Mammary epithelial cell (primary cell): Measurements from ENCODE around the gene KCNAB2.

Experiments
- CTCF ChIP-seq, 2 donors: IDR thresholded peaks in 1 of 2; conservative IDR thresholded peaks in 1 of 2; 2 replicates each; pipeline ENCODE4 v1.5.1; 2011 to 2012; ENCODE audit warnings: inconsistent platforms in 2 of 2, low read length in 2 of 2, mild to moderate bottlenecking in 2 of 2, control low read depth in 1 of 2, low read depth in 1 of 2; ENCODE audit not compliant: insufficient read depth in 1 of 2; ENCODE audit errors: extremely low read depth in 1 of 2
- EZH2 ChIP-seq: IDR thresholded peaks from 2 replicates; pipeline ENCODE4 v1.6.1; 2012; ENCODE audit warnings: low read length, inconsistent platforms, borderline replicate concordance

GRCh38 chr1:6048179-6048867 lies 2.6 kb downstream of the KCNAB2 start:
- TF ChIP-seq CTCF (conservative IDR thresholded peaks at IDR 0.05 in 1 of 2, IDR thresholded peaks at IDR 0.05 in 1 of 2; ENCODE audit: extremely low read depth in 1 of 2, insufficient read depth in 1 of 2, low read depth in 1 of 2, low read length in 2 of 2) (no peak), EZH2 (no peak)
